Mucosa of stomach (tissue), 1 donor: ENCODE results near the gene NACC2.

Experiments
- H3K27me3 ChIP-seq: one replicate; pipeline ENCODE4 v1.7.0; 2013; ENCODE audit warnings: mild to moderate bottlenecking, low read length; ENCODE audit not compliant: control insufficient read depth, insufficient read depth
- H3K36me3 ChIP-seq: one replicate; pipeline ENCODE4 v1.7.0; 2013; ENCODE audit warnings: low read length; ENCODE audit not compliant: control insufficient read depth, insufficient read depth
- H3K4me1 ChIP-seq: one replicate; pipeline ENCODE4 v1.7.0; 2013; ENCODE audit warnings: mild to moderate bottlenecking, low read length; ENCODE audit not compliant: control insufficient read depth, insufficient read depth
- H3K4me3 ChIP-seq: one replicate; pipeline ENCODE4 v1.7.0; 2013; ENCODE audit warnings: low read length
- H3K9ac ChIP-seq: one replicate; pipeline ENCODE4 v1.7.0; 2013; ENCODE audit warnings: mild to moderate bottlenecking, low read length, moderate library complexity
- H3K9me3 ChIP-seq: one replicate; pipeline ENCODE4 v1.7.0; 2013; ENCODE audit warnings: mild to moderate bottlenecking, low read length, moderate library complexity; ENCODE audit not compliant: control insufficient read depth
- donor health status: Pancreatic carcinoma.

The NACC2 gene

GRCh38 chr9:136122425-136123383 is 27.6 kb upstream of the NACC2 start:
- Histone ChIP-seq H3K9ac (no peak overlapping the region), H3K9me3 (no peaks in the 10 kb centered on the region), H3K4me3 (no peak overlapping the region), H3K27me3 (peaks cover 17% of the 10 kb centered on the region), H3K36me3 (no peaks in the 10 kb centered on the region), H3K4me1 (peaks cover 18% of the 10 kb centered on the region)

DNA sequence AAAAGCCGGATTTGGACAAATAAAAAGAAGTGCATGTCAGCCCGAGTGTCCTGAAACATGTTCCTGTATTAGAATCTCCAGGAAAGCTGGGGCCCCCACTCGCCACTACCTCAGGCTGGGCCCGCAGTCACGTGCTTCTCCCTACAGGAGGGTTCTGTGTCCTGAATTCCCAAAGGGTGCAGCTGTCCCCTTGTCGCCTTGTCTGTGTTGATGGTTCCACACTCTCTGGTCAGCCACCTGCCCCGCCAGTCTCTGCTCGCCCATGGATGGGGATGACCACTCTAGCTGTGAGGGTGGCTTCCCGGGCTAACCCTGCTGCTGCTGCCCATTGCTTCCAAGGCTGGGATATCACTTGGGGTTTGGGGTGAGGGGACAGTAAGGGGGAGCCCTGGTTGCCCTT is 26.7 kb upstream of the NACC2 start:
- Histone ChIP-seq H3K36me3 (no peaks in the 10 kb centered on the region), H3K9ac (no peak overlapping the region), H3K27me3 (peaks cover 13% of the 10 kb centered on the region), H3K4me3 (no peak overlapping the region), H3K4me1 (peaks cover 26% of the 10 kb centered on the region), H3K9me3 (no peaks in the 10 kb centered on the region)

GRCh38 chr9:136120438-136120844 is 25.4 kb upstream of the NACC2 start:
- Histone ChIP-seq H3K4me3 (no peak overlapping the region), H3K27me3 (peaks cover 13% of the 10 kb centered on the region), H3K9me3 (no peaks in the 10 kb centered on the region), H3K36me3 (peaks cover 2% of the 10 kb centered on the region), H3K4me1 (peaks cover 26% of the 10 kb centered on the region), H3K9ac (no peak overlapping the region)

GRCh38 chr9:136119883-136120393 is 24.8 kb upstream of the NACC2 start:
- Histone ChIP-seq H3K9ac (peak overlapping the region; percentile 72), H3K36me3 (peaks cover 7% of the 10 kb centered on the region), H3K27me3 (peaks cover 13% of the 10 kb centered on the region), H3K4me3 (peak overlapping the region; percentile 36), H3K9me3 (no peaks in the 10 kb centered on the region), H3K4me1 (peaks cover 26% of the 10 kb centered on the region)

- H3K36me3 ChIP-seq: peaks cover 9% of the 10 kb centered on the region
- H3K4me1 ChIP-seq: peaks cover 26% of the 10 kb centered on the region
- no peaks in the 10 kb centered on the region for H3K9me3 ChIP-seq
- peaks cover 8% of the 10 kb centered on the region for H3K27me3 ChIP-seq
- peak overlapping the region; percentile 36 for H3K4me3 ChIP-seq
- peak overlapping the region; percentile 72 for H3K9ac ChIP-seq
Observed at GRCh38 chr9:136119061-136119882, 24.2 kb upstream of the NACC2 start.

DNA sequence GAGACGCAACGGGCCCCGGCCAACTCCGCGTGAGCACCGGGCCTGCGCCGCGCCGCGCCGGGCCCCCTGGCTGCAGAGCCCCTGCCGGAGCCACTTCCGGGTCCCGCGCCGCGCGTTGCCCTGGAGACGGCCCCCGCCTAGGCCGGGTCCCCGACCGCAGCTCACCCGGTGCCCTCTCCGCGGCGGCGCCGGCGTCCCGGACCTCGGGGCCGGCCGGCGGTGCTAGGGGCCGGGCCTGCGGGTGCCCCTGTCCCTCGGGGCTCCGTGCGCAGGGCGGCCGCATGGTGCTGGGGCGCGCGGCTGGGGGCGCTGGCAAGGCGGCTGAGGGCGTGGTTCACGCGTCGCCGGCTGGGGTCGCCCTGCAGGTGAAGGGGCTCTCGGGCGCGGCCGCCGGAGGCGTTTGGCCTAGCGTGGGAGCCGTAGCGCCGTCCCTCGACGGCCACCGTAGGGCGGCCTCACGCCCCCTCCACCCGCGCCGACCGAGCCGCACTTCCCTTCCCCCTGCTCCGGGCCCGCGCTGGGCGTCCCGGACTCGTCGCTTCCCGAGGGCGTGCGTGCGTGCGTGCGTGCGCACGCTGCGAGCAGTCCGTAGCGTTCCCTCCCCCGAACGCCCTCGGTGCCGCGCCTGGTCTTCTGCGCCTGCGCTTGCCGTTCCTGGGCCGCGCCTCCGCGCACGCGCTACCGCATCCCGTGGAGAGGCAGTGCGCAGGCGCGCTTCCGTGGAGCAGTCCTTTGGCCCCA is 23.4 kb upstream of the NACC2 start, which contains the start of gene TMEM250:
Gene TMEM250, minus strand, starts transcription at position 556 of the 741 bp plus-strand sequence. CDS start 1,975 bp downstream, outside the sequence.
- Histone ChIP-seq H3K9me3 (no peaks in the 10 kb centered on the region), H3K4me3 (peak within 1 kb of the TSS; percentile 56), H3K27me3 (peaks cover 6% of the 10 kb centered on the region), H3K9ac (peak within 1 kb of the TSS; percentile 72), H3K4me1 (peaks cover 26% of the 10 kb centered on the region), H3K36me3 (peaks cover 9% of the 10 kb centered on the region)

DNA sequence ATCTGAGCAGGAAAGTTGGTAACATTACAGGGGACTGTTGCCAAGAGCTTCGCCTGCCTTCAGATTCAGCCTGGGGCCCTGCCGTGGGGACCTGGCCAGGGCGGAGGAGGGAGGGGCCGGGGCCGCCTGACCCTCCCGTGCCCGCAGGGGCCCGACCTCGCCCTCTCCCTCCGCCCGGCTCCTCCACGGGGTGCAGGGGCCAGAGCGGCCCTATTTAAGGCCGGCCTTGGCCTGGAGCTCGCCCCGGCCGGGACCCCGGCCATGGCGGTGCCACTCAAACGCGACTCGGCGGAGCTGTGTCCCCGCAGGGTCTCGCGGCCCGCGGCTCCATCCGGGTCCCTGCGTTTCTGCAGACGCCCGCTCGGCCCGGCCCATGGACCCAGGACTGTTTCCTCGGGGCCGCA is 22.8 kb upstream of the NACC2 start:
- H3K4me1 ChIP-seq: peaks cover 23% of the 10 kb centered on the region
- peaks cover under 1% of the 10 kb centered on the region for H3K27me3 ChIP-seq
- no peaks in the 10 kb centered on the region for H3K9me3 ChIP-seq
- peak overlapping the region; percentile 56 for H3K4me3 ChIP-seq
- H3K36me3 ChIP-seq: peaks cover 9% of the 10 kb centered on the region
- peak overlapping the region; percentile 72 for H3K9ac ChIP-seq

DNA sequence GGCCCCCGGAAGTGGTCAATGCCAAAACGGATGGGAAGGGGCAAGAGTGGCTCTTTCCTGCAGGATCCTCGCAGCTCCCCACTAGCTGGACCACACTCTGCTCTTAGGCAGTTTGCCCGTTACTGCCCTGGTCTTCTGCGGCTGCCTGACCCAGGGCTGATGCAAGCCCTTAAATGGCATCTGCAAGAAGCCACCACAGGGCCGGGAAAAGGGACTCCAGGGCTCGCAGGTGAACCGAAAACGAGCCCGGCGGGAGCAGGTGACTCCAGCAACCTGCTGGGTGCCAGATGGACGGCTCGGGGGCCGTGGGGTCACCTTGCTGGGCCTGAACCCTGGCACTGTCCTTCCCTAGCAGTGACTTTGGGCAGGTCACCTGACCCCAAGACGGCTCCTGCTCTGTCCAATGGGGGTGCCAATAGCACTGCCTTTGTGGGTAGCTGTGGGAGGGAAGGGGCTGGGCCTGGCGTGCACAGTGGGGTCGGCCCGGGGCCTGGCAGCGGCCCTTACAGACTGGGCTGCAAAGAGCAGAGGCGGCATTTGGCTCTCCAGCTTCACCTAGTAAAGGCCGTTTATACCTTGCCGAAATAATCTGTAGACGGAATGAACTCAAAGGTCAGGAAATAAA is 22.3 kb upstream of the NACC2 start:
- no peaks in the 10 kb centered on the region for H3K9me3 ChIP-seq
- peaks cover 21% of the 10 kb centered on the region for H3K4me1 ChIP-seq
- peak overlapping the region; percentile 72 for H3K9ac ChIP-seq
- peaks cover 9% of the 10 kb centered on the region for H3K36me3 ChIP-seq
- H3K27me3 ChIP-seq: no peaks in the 10 kb centered on the region
- H3K4me3 ChIP-seq: peak overlapping the region; percentile 56

DNA sequence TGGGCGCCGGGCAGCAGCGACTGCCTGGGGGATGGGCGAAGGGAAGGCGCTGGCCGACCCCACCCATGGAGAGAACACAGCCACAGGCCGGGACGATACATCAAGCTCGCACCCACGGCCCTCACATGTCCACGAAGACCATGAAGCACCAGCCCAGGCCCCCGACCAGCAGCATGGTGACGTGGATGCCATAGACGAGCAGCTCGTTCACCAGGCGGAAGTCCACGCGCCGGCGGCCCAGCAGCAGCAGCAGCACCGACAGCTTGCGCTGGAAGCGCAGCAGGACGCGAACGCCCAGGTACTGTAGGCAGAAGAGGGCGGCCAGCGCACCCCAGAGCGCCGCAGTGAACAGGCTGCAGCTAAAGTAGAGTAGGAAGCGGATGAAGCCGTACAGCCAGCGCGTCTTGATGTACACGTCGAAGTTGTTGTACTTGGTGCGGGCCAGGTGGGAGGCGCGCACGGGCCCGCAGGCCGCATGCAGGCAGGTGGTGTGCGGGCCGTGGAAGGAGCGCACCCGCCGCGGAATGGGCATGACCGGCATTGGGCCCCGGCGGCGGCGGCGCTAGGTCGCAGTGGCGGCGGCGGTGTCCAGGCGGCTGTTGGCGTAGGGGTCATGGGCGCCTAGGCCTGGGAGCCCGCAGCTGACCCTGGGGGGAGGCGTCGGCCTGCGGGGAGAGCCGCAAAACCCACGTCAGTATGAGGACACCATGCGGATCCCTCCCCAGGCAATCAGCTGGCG is 21.4 kb upstream of the NACC2 start:
- Histone ChIP-seq H3K27me3 (no peaks in the 10 kb centered on the region), H3K9ac (no peak overlapping the region), H3K9me3 (no peaks in the 10 kb centered on the region), H3K4me1 (peaks cover 23% of the 10 kb centered on the region), H3K4me3 (no peak overlapping the region), H3K36me3 (peaks cover 9% of the 10 kb centered on the region)

DNA sequence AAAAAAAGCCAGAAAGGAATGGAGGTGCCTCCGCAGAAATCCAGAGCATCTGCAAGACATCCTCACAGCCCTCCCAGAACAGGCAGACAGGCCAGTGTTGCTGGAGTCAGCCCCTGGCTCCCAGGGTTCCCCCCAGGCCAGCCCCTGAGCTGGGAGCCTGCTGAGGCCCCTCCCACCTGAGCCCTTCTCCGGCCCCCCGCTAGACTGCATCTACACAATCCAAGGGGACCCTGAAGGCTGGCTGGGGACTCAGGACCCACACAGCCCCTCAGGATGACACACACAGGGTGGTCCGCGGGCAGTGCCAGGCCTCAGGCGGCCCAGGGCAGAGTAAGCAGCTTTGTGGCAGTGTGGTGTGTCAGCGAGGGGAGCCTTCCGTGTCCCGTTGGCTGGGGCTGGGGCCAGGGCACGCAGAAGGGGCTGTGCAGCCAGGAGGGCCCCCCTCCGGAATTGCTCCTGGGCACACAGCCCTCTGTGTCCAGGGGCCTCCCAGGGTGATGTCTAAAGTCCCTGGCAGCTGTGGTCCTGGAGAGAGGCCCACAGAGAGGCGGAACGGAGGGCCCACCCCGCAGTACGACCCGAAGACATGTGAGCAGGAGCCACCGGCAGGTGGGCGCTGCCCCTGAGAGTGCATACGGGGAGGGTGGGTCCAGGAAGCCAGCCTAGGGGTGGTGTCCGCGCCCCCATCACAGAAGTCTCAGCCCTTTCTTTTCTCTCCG is 20.7 kb upstream of the NACC2 start:
- Histone ChIP-seq H3K27me3 (no peaks in the 10 kb centered on the region), H3K4me1 (peaks cover 23% of the 10 kb centered on the region), H3K4me3 (no peak overlapping the region), H3K9me3 (no peaks in the 10 kb centered on the region), H3K9ac (no peak overlapping the region), H3K36me3 (peaks cover 9% of the 10 kb centered on the region)
